Bronchial epithelial cell (primary cell): ENCODE data around the gene GATC. TPM values are rescaled to one million over a fixed set of nuclear protein-coding genes. Genes with fewer than 3 reads are reported as not detected.

ENCODE experiments used
- DNase-seq: peaks from one replicate; pipeline ENCODE4 v3.0.0-alpha.2; 2010; ENCODE audit warnings: low read depth
- FAIRE-seq: peaks from 2 replicates; lab custom pipeline; 2011; peaks lifted over from hg19 to GRCh38; lab: Jason Lieb, UNC
- H3K27me3 ChIP-seq: 2 replicates; pipeline ENCODE4 v1.5.1; 2011; ENCODE audit warnings: low read length; ENCODE audit not compliant: control insufficient read depth, insufficient read depth
- H3K36me3 ChIP-seq: 2 replicates; pipeline ENCODE4 v1.5.1; 2011; ENCODE audit warnings: low read length; ENCODE audit not compliant: control insufficient read depth, insufficient read depth
- H3K4me3 ChIP-seq: 2 replicates; pipeline ENCODE4 v1.5.1; 2011; ENCODE audit warnings: mild to moderate bottlenecking, low read depth, low read length, control low read depth
- total RNA-seq: library from RNA; depleted of rRNA; stranded (reverse); fragments of >200 nt; gene quantifications from 2 replicates; pipeline ENCODE4 v1.2.1, GENCODE V29; 2014
- TF ChIP-seq, protein P1 (sequence below): IDR thresholded peaks from 2 replicates; pipeline ENCODE4 v1.5.1; 2011; ENCODE audit warnings: mild to moderate bottlenecking, moderate library complexity, low read length, control low read depth, inconsistent platforms; ENCODE audit not compliant: insufficient read depth, severe bottlenecking

GATC gene
- total RNA-seq, 1 donor from 2014 or later: 21.6 TPM

DNA sequence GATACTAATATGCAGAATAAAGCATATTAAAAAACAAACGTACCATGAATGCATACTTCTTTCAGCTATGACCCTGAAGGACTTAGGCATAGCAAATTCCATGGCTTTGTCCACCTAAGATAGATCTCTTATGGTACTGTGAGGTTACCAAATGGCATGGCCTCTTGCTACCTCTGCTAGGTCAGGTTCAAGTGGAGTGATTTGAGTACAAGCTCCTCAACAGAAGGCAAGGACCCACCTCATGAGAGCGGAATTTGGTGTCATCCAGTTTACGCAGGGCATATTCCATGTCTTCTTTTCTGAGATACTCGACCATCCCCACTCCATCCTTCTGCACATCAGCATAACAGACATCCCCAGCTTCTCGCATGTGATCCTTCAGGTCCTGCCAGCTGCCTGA lies 17.5 kb downstream of the GATC start:
- TF ChIP-seq, protein P1, sequence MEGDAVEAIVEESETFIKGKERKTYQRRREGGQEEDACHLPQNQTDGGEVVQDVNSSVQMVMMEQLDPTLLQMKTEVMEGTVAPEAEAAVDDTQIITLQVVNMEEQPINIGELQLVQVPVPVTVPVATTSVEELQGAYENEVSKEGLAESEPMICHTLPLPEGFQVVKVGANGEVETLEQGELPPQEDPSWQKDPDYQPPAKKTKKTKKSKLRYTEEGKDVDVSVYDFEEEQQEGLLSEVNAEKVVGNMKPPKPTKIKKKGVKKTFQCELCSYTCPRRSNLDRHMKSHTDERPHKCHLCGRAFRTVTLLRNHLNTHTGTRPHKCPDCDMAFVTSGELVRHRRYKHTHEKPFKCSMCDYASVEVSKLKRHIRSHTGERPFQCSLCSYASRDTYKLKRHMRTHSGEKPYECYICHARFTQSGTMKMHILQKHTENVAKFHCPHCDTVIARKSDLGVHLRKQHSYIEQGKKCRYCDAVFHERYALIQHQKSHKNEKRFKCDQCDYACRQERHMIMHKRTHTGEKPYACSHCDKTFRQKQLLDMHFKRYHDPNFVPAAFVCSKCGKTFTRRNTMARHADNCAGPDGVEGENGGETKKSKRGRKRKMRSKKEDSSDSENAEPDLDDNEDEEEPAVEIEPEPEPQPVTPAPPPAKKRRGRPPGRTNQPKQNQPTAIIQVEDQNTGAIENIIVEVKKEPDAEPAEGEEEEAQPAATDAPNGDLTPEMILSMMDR: no peak
- peaks cover 34% of the 10 kb centered on the region for H3K36me3 ChIP-seq

DNA sequence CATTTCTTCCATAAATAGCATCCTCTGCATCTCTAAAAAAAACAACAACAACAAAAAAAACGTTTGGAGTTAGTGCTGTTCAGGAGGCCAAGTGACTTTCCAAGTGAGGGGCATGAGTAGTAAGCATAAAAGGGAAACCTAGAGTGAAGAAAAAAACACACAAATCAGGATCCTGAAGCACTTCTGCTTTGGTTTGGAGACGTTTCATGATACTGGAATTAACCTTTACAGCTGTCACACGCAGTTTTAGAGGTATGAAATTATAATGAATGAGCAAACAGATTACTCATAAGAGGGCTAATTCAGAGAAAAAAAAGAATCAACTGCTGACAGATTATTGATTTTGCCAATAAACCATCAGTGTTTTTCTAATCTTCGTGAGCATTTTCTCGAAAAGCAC lies 19.5 kb downstream of the GATC start:
- no peaks in the 10 kb centered on the region for H3K27me3 ChIP-seq
- TF ChIP-seq, protein P1: no peak
- FAIRE-seq: no peak
- no peak overlapping the region for H3K4me3 ChIP-seq
- no peak for DNase-seq
- H3K36me3 ChIP-seq: peaks cover 26% of the 10 kb centered on the region

More for the DNA sequence above, 17.5 kb downstream of the GATC start:
- FAIRE-seq (no peak), DNase-seq (no peak)
- no peaks in the 10 kb centered on the region for H3K27me3 ChIP-seq
- no peak overlapping the region for H3K4me3 ChIP-seq

DNA sequence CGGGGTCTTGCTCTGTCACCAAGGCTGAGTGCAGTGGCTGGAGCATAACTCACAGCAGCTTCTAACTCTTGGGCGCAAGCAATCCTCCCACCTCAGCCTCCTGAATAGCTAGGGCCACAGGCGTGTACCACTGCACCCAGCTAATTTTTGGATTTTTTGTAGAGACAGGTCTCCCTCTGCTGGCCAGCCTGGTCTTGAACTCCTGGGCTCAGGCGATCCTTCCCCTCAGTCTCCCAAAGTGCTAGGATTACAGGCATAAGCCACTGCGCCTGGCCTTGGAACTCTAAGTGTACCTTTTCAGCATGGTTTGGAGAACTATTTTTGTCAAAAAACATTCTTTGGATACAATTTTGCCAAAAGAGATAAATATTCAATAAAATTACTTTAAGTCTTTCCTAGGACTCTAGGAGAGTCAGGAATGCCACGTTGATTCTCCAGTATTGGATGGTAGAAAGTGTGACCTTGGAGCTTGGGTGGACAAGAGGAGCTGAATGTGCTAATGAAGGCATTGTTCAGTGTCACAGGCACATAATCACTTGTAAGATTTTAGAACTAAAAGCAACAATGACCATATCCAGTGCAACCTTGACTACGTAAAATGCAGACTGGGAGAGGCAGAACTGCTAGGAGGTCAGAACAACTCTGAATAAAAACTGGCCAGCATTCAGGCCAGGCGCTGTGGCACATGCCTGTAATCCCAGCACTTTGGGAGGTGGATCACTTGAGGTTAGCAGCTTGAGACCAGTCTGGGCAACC lies 20.5 kb downstream of the GATC start:
- Histone ChIP-seq H3K36me3 (peaks cover 23% of the 10 kb centered on the region), H3K4me3 (no peak overlapping the region), H3K27me3 (no peaks in the 10 kb centered on the region)
- no peak for FAIRE-seq
- TF ChIP-seq, protein P1: peak; percentile 70
- DNase-seq: peak; percentile 37

DNA sequence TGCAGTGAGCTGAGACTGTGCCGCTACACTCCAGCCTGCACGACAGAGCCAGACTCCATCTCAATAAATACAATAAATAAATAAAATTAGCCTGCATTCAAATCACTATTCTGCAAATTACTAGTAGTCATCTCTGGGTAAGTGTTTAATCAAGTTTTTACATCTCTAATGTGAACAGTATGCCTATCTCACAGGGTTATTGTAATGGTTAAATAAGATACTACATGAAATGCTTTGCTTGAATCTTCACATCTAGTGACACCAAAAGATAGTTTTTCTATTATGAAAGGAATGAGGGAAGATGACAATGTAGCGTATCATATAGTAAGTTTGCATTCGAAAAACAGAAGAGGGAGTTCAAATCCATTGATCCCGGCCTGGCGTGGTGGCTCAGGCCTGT lies 21.2 kb downstream of the GATC start:
- DNase-seq (no peak), FAIRE-seq (no peak)
- Histone ChIP-seq H3K27me3 (no peaks in the 10 kb centered on the region), H3K36me3 (peaks cover 23% of the 10 kb centered on the region), H3K4me3 (no peak overlapping the region)
- TF ChIP-seq, protein P1: no peak

DNA sequence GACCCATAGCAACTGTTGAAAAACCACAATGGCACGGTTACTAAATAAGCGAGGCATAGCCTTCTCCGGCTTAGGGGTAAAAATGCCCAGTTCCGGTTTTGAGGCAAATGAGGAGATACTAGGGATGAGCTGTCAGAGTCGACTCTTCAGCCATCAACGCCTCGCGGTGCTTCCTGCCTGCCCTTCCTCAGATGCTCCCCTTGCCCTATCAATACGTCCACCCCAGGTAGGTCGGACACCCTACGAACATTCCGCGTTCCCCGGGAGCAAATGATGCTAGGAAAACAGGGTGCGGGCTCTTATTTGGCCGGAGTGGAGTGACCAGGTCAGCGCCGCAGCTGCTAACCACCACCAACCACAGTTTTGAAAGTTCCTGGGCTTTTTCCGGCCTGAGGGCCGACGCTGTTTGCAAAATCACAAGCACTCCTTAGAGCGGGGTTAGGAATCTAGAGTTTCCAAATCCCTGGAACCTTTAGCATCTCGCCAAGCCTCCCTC lies 22.1 kb downstream of the GATC start:
- DNase-seq (no peak), FAIRE-seq (no peak)
- H3K4me3 ChIP-seq: peak overlapping the region; percentile 92
- H3K27me3 ChIP-seq: no peaks in the 10 kb centered on the region
- peaks cover 19% of the 10 kb centered on the region for H3K36me3 ChIP-seq
- TF ChIP-seq, protein P1: no peak
